Activated CD8-positive, alpha-beta memory T cell treated with anti-CD3 and anti-CD28 coated beads, Interleukin-2, amount 10 ng/mL, durations not matched to agents 7 days and 5 days (primary cell): Measurements from ENCODE around the gene ERVMER34-1. TPM values are rescaled to one million over a fixed set of nuclear protein-coding genes. Genes with fewer than 3 reads are reported as not detected.

Experiments
- ATAC-seq: fragments of 150-1000 bp; cut with Tn5 transposase; one replicate; pipeline ENCODE4 v1.10.0; 2021; ENCODE audit warnings: moderate library complexity
- CTCF ChIA-PET: fragments of 350-600 bp; sonication (Branson Sonifier 250); formaldehyde crosslinking; loops from one replicate; lab custom pipeline; 2021; ENCODE audit warnings: antibody characterized with exemption; lab: Charles Lee
- DNase-seq: peaks from one replicate; pipeline ENCODE4 v3.0.0-alpha.2; 2020
- H3K27ac Mint-ChIP-seq: one replicate; pipeline ENCODE4 v1.8.0; 2021; ENCODE audit warnings: mild to moderate bottlenecking, mixed read lengths
- H3K27me3 Mint-ChIP-seq: one replicate; pipeline ENCODE4 v1.8.0; 2021; ENCODE audit warnings: mixed read lengths
- H3K36me3 Mint-ChIP-seq: one replicate; pipeline ENCODE4 v1.8.0; 2021; ENCODE audit warnings: mild to moderate bottlenecking, mixed read lengths
- H3K4me1 Mint-ChIP-seq: one replicate; pipeline ENCODE4 v1.8.0; 2021; ENCODE audit warnings: mixed read lengths
- H3K4me3 Mint-ChIP-seq: one replicate; pipeline ENCODE4 v1.8.0; 2021; ENCODE audit warnings: mild to moderate bottlenecking, moderate library complexity, mixed read lengths
- H3K9me3 Mint-ChIP-seq: one replicate; pipeline ENCODE4 v1.8.0; 2022; ENCODE audit warnings: low read depth, mixed read lengths
- microRNA-seq: library from miRNA; unstranded; fragments of <30 nt; microRNA quantifications from one replicate; pipeline ENCODE4 v1.2.0, GENCODE V29; 2022
- total RNA-seq, 2 experiments: library from RNA; stranded (reverse); gene quantifications; one replicate each; pipeline ENCODE4 v1.2.3, GENCODE V29; 2021

ERVMER34-1 gene
- total RNA-seq, 2 experiments from 2014 or later = not detected

GRCh38 chr4:52713456-52713937 lies 37.7 kb downstream of the ERVMER34-1 start:
- Mint-ChIP-seq H3K27ac (peak overlapping the region; percentile 97), H3K4me1 (peaks cover 55% of the 10 kb centered on the region), H3K27me3 (no peaks in the 10 kb centered on the region), H3K36me3 (peaks cover 40% of the 10 kb centered on the region), H3K9me3 (no peaks in the 10 kb centered on the region), H3K4me3 (peak overlapping the region; percentile 91)
- CTCF ChIA-PET = interaction anchor here (1.2 to 2.1 kb wide), 4 partner anchors 9 to 168 kb away, joined by 3 to 8 read pairs (median 6); no protein-coding TSS in a partner anchor
- no peak for ATAC-seq
- peak; percentile 45 for DNase-seq

- DNase-seq (peak; percentile 99), ATAC-seq (peak; percentile 95)
- Mint-ChIP-seq H3K36me3 (peaks cover 38% of the 10 kb centered on the region), H3K4me1 (peaks cover 51% of the 10 kb centered on the region), H3K27me3 (no peaks in the 10 kb centered on the region), H3K9me3 (no peaks in the 10 kb centered on the region), H3K27ac (peak overlapping the region; percentile 97), H3K4me3 (peak overlapping the region; percentile 91)
- CTCF ChIA-PET = interaction anchor here (0.9 to 2.1 kb wide), 9 partner anchors 10 to 167 kb away, joined by 3 to 8 read pairs (median 4); partner anchors contain the start of gene USP46
These were observed 38.7 kb downstream of the ERVMER34-1 start for GRCh38 chr4:52712251-52713130.

GRCh38 chr4:52711834-52712250 lies 39.4 kb downstream of the ERVMER34-1 start:
- H3K27me3 Mint-ChIP-seq = no peaks in the 10 kb centered on the region
- H3K4me3 Mint-ChIP-seq = peak overlapping the region; percentile 91
- H3K9me3 Mint-ChIP-seq = no peaks in the 10 kb centered on the region
- CTCF ChIA-PET = interaction anchor here (0.9 to 2.1 kb wide), 6 partner anchors 11 to 153 kb away, joined by 3 to 6 read pairs (median 4); partner anchors contain the start of gene USP46
- peaks cover 51% of the 10 kb centered on the region for H3K4me1 Mint-ChIP-seq
- peak; percentile 3 for ATAC-seq
- peaks cover 36% of the 10 kb centered on the region for H3K36me3 Mint-ChIP-seq
- peak overlapping the region; percentile 88 for H3K27ac Mint-ChIP-seq
- no peak for DNase-seq

- H3K9me3 Mint-ChIP-seq = no peaks in the 10 kb centered on the region
- H3K36me3 Mint-ChIP-seq = peaks cover 31% of the 10 kb centered on the region
- ATAC-seq = no peak
- peak overlapping the region; percentile 88 for H3K27ac Mint-ChIP-seq
- no peaks in the 10 kb centered on the region for H3K27me3 Mint-ChIP-seq
- H3K4me1 Mint-ChIP-seq = peaks cover 51% of the 10 kb centered on the region
- CTCF ChIA-PET = interaction anchor here (1.5 to 2.1 kb wide), 3 partner anchors 11 to 51 kb away, joined by 3 to 6 read pairs (median 5); no protein-coding TSS in a partner anchor
- DNase-seq = no peak
- peak overlapping the region; percentile 91 for H3K4me3 Mint-ChIP-seq
These were observed 40.0 kb downstream of the ERVMER34-1 start for GRCh38 chr4:52711272-52711671.

- Mint-ChIP-seq H3K4me1 (peaks cover 32% of the 10 kb centered on the region), H3K4me3 (no peak overlapping the region), H3K27ac (no peak overlapping the region), H3K27me3 (peaks cover 4% of the 10 kb centered on the region), H3K9me3 (no peaks in the 10 kb centered on the region), H3K36me3 (peaks cover 12% of the 10 kb centered on the region)
- CTCF ChIA-PET = no interaction called here
- ATAC-seq (no peak), DNase-seq (no peak)
These were observed 42.1 kb downstream of the ERVMER34-1 start for GRCh38 chr4:52709155-52709554.

GRCh38 chr4:52704661-52705060 lies 46.6 kb downstream of the ERVMER34-1 start:
- H3K4me3 Mint-ChIP-seq = no peak overlapping the region

GRCh38 chr4:52704133-52704532 lies 47.1 kb downstream of the ERVMER34-1 start:
- Mint-ChIP-seq H3K36me3 (no peaks in the 10 kb centered on the region), H3K4me1 (no peaks in the 10 kb centered on the region), H3K27ac (no peak overlapping the region), H3K4me3 (no peak overlapping the region), H3K9me3 (no peaks in the 10 kb centered on the region), H3K27me3 (peaks cover 8% of the 10 kb centered on the region)
- ATAC-seq (no peak), DNase-seq (no peak)
- CTCF ChIA-PET = no interaction called here

More at GRCh38 chr4:52704661-52705060, 46.6 kb downstream of the ERVMER34-1 start:
- no peaks in the 10 kb centered on the region for H3K36me3 Mint-ChIP-seq
- H3K27ac Mint-ChIP-seq = no peak overlapping the region
- ATAC-seq = no peak
- CTCF ChIA-PET = interaction anchor here (1.6 kb wide), 1 partner anchor 279 kb away, joined by 3 read pairs; no protein-coding TSS in a partner anchor
- H3K4me1 Mint-ChIP-seq = peaks cover 3% of the 10 kb centered on the region
- no peaks in the 10 kb centered on the region for H3K9me3 Mint-ChIP-seq
- peaks cover 8% of the 10 kb centered on the region for H3K27me3 Mint-ChIP-seq
- no peak for DNase-seq

GRCh38 chr4:52701207-52701606 lies 50.0 kb downstream of the ERVMER34-1 start:
- H3K4me1 Mint-ChIP-seq = peaks cover 4% of the 10 kb centered on the region
- peaks cover 8% of the 10 kb centered on the region for H3K27me3 Mint-ChIP-seq
- ATAC-seq (no peak), DNase-seq (no peak)
- H3K4me3 Mint-ChIP-seq = no peak overlapping the region
- peaks cover 3% of the 10 kb centered on the region for H3K36me3 Mint-ChIP-seq
- H3K27ac Mint-ChIP-seq = no peak overlapping the region
- CTCF ChIA-PET = no interaction called here
- H3K9me3 Mint-ChIP-seq = no peaks in the 10 kb centered on the region

- no peak for ATAC-seq
- Mint-ChIP-seq H3K4me3 (no peak overlapping the region), H3K4me1 (peaks cover 5% of the 10 kb centered on the region), H3K27ac (no peak overlapping the region), H3K27me3 (no peaks in the 10 kb centered on the region), H3K9me3 (peaks cover 16% of the 10 kb centered on the region), H3K36me3 (peaks cover 13% of the 10 kb centered on the region)
- CTCF ChIA-PET = no interaction called here
- DNase-seq = no peak
These were observed 56.3 kb downstream of the ERVMER34-1 start for GRCh38 chr4:52694936-52695335.

GRCh38 chr4:52693492-52693891 lies 57.7 kb downstream of the ERVMER34-1 start:
- no peak for ATAC-seq
- no peaks in the 10 kb centered on the region for H3K27me3 Mint-ChIP-seq
- peaks cover 13% of the 10 kb centered on the region for H3K36me3 Mint-ChIP-seq
- H3K9me3 Mint-ChIP-seq = peaks cover 16% of the 10 kb centered on the region
- DNase-seq = no peak
- CTCF ChIA-PET = no interaction called here
- H3K4me3 Mint-ChIP-seq = no peak overlapping the region
- H3K27ac Mint-ChIP-seq = no peak overlapping the region
- H3K4me1 Mint-ChIP-seq = peaks cover 5% of the 10 kb centered on the region

Small RNAs within 50 kb of the gene (microRNA-seq; reads per million reads assigned to microRNA genes)
- gene MIR4449 = 84.3 reads per million, percentile 65 among the genes with 10 or more reads in this experiment

Other genes with a start within 250 kb of the ERVMER34-1 start
- gene USP46, start 92.1 kb downstream of the ERVMER34-1 start, total RNA-seq = 10 to 100 TPM in 1 of 2 experiments, 1 to 10 TPM in 1; 7.7 to 12.9 TPM
- gene RASL11B, start 110.9 kb upstream of the ERVMER34-1 start, total RNA-seq = under 1 TPM; 0.14 to 0.15 TPM